ENCODE measurements around the gene SEPTIN2.

DNA sequence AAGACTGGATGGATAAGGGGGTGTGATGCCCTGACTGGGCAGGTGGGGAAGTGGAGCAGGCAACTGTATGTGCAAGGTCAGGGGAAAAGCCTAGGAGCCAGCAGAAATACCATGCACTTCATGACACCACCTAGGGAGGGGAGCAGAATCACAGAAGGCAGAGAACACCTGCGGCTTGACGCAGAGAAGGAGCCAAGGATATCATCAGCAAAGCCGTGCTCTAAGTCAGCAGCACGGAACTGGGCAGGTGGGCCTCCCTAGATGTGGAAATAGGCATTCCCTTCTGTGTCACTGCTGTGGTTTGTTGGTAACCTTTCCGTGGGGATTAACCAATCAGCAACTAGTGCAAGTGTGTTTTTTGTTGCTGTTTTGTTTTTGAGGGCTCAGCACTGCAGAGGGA, 41.6 kb upstream of the SEPTIN2 start:
- TF ChIP-seq, protein P1, sequence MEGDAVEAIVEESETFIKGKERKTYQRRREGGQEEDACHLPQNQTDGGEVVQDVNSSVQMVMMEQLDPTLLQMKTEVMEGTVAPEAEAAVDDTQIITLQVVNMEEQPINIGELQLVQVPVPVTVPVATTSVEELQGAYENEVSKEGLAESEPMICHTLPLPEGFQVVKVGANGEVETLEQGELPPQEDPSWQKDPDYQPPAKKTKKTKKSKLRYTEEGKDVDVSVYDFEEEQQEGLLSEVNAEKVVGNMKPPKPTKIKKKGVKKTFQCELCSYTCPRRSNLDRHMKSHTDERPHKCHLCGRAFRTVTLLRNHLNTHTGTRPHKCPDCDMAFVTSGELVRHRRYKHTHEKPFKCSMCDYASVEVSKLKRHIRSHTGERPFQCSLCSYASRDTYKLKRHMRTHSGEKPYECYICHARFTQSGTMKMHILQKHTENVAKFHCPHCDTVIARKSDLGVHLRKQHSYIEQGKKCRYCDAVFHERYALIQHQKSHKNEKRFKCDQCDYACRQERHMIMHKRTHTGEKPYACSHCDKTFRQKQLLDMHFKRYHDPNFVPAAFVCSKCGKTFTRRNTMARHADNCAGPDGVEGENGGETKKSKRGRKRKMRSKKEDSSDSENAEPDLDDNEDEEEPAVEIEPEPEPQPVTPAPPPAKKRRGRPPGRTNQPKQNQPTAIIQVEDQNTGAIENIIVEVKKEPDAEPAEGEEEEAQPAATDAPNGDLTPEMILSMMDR (IDR thresholded peaks at IDR 0.05): no peak
- TF ChIP-seq POLR2A (IDR thresholded peaks at IDR 0.05): no peak

Measured in heart left ventricle (tissue), 13 donors.